Neural cell (in vitro differentiated cells): ENCODE data around the gene HS6ST2.

Source experiments
- EP300 ChIP-seq: fragments of 450-650 bp; conservative IDR thresholded peaks from 2 replicates; pipeline ENCODE4 v1.6.1; 2014; ENCODE audit warnings: antibody characterized with exemption, mild to moderate bottlenecking, moderate library complexity; ENCODE audit not compliant: poor library complexity, severe bottlenecking
- EZH2 ChIP-seq: fragments of 200-600, 300-800 bp; shearing (Covaris generic), sonication (generic); IDR thresholded peaks from 2 replicates; pipeline ENCODE4 v1.6.1; 2014; ENCODE audit warnings: antibody characterized with exemption, low read length, borderline replicate concordance, mild to moderate bottlenecking; ENCODE audit not compliant: insufficient read depth, poor library complexity, severe bottlenecking
- POLR2AphosphoS5 ChIP-seq: IDR thresholded peaks from 2 replicates; pipeline ENCODE4 v1.6.1; 2012
- RAD21 ChIP-seq: fragments of 450-650 bp; conservative IDR thresholded peaks from 2 replicates; pipeline ENCODE4 v1.6.1; 2014; ENCODE audit warnings: antibody characterized with exemption, mild to moderate bottlenecking, moderate library complexity
- SMC3 ChIP-seq: fragments of 450-650 bp; conservative IDR thresholded peaks from 2 replicates; pipeline ENCODE4 v1.6.1; 2014; ENCODE audit warnings: antibody characterized with exemption, mild to moderate bottlenecking, moderate library complexity; ENCODE audit not compliant: poor library complexity
- TAF1 ChIP-seq: IDR thresholded peaks from 2 replicates; pipeline ENCODE4 v1.6.1; 2012; ENCODE audit warnings: low read depth
- TF ChIP-seq, protein P1 (sequence below): fragments of 450-650 bp; IDR thresholded peaks from 2 replicates; pipeline ENCODE4 v1.5.1; 2014; ENCODE audit warnings: antibody characterized with exemption, mild to moderate bottlenecking, moderate library complexity; ENCODE audit not compliant: poor library complexity, severe bottlenecking
- TF ChIP-seq, protein P2 (sequence below): IDR thresholded peaks from 2 replicates; pipeline ENCODE4 v1.6.1; 2012; ENCODE audit warnings: borderline replicate concordance

DNA sequence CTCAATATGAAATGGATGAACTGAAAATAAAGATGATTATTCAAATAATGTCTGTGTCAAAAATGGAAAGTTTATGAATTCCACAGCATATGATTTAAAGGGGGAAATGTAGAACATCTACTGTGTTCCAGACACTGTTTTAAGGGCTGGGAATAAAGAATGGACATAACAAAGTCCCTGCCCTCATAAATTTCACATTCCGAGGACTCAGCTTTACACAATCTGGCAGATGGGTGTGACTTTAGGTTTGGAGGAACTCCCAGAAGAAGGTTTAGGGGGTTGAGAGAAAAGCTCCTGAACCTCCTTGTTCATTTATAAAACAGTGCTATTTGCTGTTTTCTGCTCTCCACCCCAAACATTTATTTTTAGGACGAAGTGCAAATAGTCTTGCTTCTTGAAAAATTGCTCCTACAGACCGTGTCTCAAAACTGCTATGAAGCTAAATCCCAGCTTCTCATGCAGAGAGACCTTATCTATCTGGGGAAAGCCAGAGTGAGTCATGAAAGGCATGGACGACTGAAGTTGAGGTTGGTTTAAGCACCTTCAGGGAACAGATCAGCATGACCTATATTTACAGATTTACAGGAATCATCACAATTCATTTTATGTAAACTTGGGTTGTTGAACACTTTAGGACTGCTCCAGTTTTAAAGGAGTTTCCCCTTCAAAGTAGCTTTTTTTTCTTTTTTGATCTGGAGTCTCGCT, 184.3 kb downstream of the HS6ST2 start:
- TF ChIP-seq EZH2 = no peak
- TF ChIP-seq, protein P1, sequence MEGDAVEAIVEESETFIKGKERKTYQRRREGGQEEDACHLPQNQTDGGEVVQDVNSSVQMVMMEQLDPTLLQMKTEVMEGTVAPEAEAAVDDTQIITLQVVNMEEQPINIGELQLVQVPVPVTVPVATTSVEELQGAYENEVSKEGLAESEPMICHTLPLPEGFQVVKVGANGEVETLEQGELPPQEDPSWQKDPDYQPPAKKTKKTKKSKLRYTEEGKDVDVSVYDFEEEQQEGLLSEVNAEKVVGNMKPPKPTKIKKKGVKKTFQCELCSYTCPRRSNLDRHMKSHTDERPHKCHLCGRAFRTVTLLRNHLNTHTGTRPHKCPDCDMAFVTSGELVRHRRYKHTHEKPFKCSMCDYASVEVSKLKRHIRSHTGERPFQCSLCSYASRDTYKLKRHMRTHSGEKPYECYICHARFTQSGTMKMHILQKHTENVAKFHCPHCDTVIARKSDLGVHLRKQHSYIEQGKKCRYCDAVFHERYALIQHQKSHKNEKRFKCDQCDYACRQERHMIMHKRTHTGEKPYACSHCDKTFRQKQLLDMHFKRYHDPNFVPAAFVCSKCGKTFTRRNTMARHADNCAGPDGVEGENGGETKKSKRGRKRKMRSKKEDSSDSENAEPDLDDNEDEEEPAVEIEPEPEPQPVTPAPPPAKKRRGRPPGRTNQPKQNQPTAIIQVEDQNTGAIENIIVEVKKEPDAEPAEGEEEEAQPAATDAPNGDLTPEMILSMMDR = no peak
- TF ChIP-seq EP300 = no peak
- TF ChIP-seq POLR2AphosphoS5 = no peak
- TF ChIP-seq, protein P2, sequence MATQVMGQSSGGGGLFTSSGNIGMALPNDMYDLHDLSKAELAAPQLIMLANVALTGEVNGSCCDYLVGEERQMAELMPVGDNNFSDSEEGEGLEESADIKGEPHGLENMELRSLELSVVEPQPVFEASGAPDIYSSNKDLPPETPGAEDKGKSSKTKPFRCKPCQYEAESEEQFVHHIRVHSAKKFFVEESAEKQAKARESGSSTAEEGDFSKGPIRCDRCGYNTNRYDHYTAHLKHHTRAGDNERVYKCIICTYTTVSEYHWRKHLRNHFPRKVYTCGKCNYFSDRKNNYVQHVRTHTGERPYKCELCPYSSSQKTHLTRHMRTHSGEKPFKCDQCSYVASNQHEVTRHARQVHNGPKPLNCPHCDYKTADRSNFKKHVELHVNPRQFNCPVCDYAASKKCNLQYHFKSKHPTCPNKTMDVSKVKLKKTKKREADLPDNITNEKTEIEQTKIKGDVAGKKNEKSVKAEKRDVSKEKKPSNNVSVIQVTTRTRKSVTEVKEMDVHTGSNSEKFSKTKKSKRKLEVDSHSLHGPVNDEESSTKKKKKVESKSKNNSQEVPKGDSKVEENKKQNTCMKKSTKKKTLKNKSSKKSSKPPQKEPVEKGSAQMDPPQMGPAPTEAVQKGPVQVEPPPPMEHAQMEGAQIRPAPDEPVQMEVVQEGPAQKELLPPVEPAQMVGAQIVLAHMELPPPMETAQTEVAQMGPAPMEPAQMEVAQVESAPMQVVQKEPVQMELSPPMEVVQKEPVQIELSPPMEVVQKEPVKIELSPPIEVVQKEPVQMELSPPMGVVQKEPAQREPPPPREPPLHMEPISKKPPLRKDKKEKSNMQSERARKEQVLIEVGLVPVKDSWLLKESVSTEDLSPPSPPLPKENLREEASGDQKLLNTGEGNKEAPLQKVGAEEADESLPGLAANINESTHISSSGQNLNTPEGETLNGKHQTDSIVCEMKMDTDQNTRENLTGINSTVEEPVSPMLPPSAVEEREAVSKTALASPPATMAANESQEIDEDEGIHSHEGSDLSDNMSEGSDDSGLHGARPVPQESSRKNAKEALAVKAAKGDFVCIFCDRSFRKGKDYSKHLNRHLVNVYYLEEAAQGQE = no peak
- TF ChIP-seq TAF1 = no peak
- no peak for TF ChIP-seq SMC3
- no peak for TF ChIP-seq RAD21
